ENCODE measurements around the gene C4BPB. TPM values are rescaled to one million over a fixed set of nuclear protein-coding genes. Genes with fewer than 3 reads are reported as not detected.

C4BPB gene
- total and polyA plus RNA-seq, 2 of the 13 experiments (the other 11 are each of a cell fraction or from before 2014, with no cell fraction given), result 155 to 266 TPM

DNA sequence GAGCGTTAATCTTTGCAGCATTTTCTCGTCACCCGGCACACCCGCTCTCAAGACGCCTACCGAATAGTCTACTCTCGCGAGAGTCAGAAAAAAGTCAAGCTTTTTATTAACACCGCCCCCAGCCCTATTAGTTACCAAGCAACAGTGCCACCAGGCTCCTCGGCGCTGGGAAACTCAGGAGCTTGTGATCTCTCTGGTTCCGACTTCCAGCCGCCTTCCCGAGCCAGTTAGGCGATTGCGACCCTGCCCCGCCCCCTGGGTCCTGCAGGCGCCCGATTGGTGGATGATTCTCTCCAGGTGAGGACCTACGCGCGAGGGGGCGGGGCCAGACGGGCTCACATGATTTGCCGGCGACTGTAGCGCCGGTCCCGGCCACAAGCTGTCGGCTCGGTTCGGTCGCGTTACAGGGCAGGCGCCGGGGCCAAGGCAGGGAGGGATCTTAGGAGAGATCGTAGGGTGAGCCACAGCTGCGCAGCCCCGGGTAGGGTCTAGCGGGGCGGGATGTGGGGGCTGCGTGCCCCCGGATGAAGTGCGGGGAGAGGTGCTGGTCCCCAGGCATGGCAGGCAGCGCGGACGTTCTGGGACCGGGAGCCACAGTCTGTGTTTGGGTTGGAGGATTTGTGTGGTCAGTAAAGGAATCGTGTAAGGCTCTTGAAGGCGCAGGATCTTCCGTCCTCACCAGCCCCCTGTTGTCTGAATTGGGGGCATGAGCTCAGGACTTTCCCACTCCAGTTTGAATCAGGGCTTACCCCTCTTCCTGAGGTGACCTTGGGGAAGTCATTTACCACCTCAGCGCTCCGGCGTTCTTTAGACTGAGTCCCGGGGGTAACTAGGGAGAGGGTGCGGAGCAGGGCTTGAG is 35.5 kb upstream of the C4BPB start, which contains the start of gene PFKFB2 (continued):
- TF ChIP-seq SOX5 (CRISPR knock-in tag; IDR thresholded peaks at IDR 0.05; ENCODE audit: borderline replicate concordance) (0 out of 2 replicates have a peak, but pooled peaks have one; percentile 26), ESRRA (CRISPR knock-in tag; IDR thresholded peaks at IDR 0.05; ENCODE audit: low read depth) (0 out of 2 replicates have a peak, but pooled peaks have one; percentile 13), ZKSCAN5 (CRISPR knock-in tag; IDR thresholded peaks at IDR 0.05) (no peak), ZNF556 (CRISPR knock-in tag; IDR thresholded peaks at IDR 0.05; ENCODE audit: borderline replicate concordance) (peak; percentile 84), ZNF614 (CRISPR knock-in tag; IDR thresholded peaks at IDR 0.05; ENCODE audit: borderline replicate concordance) (peak; percentile 54), THAP8 (CRISPR knock-in tag; IDR thresholded peaks at IDR 0.05; ENCODE audit: borderline replicate concordance) (no peak), HOXA5 (CRISPR knock-in tag; IDR thresholded peaks at IDR 0.05) (peak; percentile 34; the same call in 1 of the 2 replicates), ZBTB21 (CRISPR knock-in tag; IDR thresholded peaks at IDR 0.05) (no peak), SALL1 (CRISPR knock-in tag; IDR thresholded peaks at IDR 0.05) (peak; percentile 75), MED1 (CRISPR knock-in tag; IDR thresholded peaks at IDR 0.05) (no peak; the same call in none of the 2 replicates), ZMAT3 (CRISPR knock-in tag; conservative IDR thresholded peaks at IDR 0.05) (no peak), ARHGAP35 (CRISPR knock-in tag; IDR thresholded peaks at IDR 0.05; ENCODE audit: borderline replicate concordance) (no peak), MED13 (CRISPR knock-in tag; IDR thresholded peaks at IDR 0.05) (peak; percentile 69; the same call in 1 of the 2 replicates), AGO1 (IDR thresholded peaks at IDR 0.05; ENCODE audit: low read depth, low read length, poor library complexity, severe bottlenecking) (peak; percentile 39), TGIF2 (CRISPR knock-in tag; IDR thresholded peaks at IDR 0.05) (peak; percentile 15; the same call in 1 of the 2 replicates), ZNF547 (CRISPR knock-in tag; IDR thresholded peaks at IDR 0.05) (peak; percentile 64), HMGA1 (CRISPR knock-in tag; conservative IDR thresholded peaks at IDR 0.05) (no peak), ZNF407 (CRISPR knock-in tag; IDR thresholded peaks at IDR 0.05; ENCODE audit: not compliant biosample characterization) (peak; percentile 86), TCF12 (IDR thresholded peaks at IDR 0.05) (no peak), TCF12 (CRISPR knock-in tag; IDR thresholded peaks at IDR 0.05) (no peak), ZNF558 (CRISPR knock-in tag; IDR thresholded peaks at IDR 0.05; ENCODE audit: borderline replicate concordance) (no peak), SNAPC2 (CRISPR knock-in tag; IDR thresholded peaks at IDR 0.05) (no peak)
